Gastroesophageal sphincter (tissue), 4 donors: Measurements from ENCODE around the gene MOB3A. TPM values are rescaled to one million over a fixed set of nuclear protein-coding genes. Genes with fewer than 3 reads are reported as not detected.
A peak's percentile ranks its signal among the peaks of the same experiment; 100 is the strongest.

Experiments used
- ATAC-seq: fragments of 150-250 bp; one replicate; pipeline ENCODE4 v1.9.1; 2016; ENCODE audit warnings: mild to moderate bottlenecking, moderate library complexity
- H3K27ac ChIP-seq, 4 donors: fragments of 200-600 bp; sonication (generic) in 3 of 4; 1 replicate in 3 of 4; 2 replicates in 1 of 4; pipeline ENCODE4 v1.5.1; 2016 to 2019
- H3K27me3 ChIP-seq: fragments of 200-600 bp; sonication (generic); one replicate; pipeline ENCODE4 v1.5.1; 2019
- H3K36me3 ChIP-seq, 2 donors: fragments of 200-600 bp; sonication (generic); one replicate each; pipeline ENCODE4 v1.5.1; 2019; ENCODE audit warnings: control low read depth in 1 of 2
- H3K4me1 ChIP-seq, 3 donors: fragments of 200-600 bp; sonication (generic); 1 replicate in 2 of 3; 2 replicates in 1 of 3; pipeline ENCODE4 v1.5.1; 2016 to 2019; ENCODE audit warnings: control low read depth in 2 of 3
- H3K4me3 ChIP-seq, 2 donors: fragments of 200-600 bp; sonication (generic); one replicate each; pipeline ENCODE4 v1.5.1; 2019; ENCODE audit warnings: mild to moderate bottlenecking in 1 of 2, moderate library complexity in 1 of 2
- H3K9me3 ChIP-seq, 3 donors: fragments of 200-600 bp; sonication (generic); one replicate each; pipeline ENCODE4 v1.5.1; 2017 to 2019; ENCODE audit warnings: control low read depth in 2 of 3
- EP300 ChIP-seq: sonication (generic); formaldehyde crosslinking; IDR thresholded peaks from one replicate; pipeline ENCODE4 v1.6.1; 2017; ENCODE audit warnings: antibody characterized with exemption, mild to moderate bottlenecking
- POLR2A ChIP-seq, 2 donors: fragments of 450-650 bp; IDR thresholded peaks; one replicate each; pipeline ENCODE4 v1.6.1; 2017; ENCODE audit warnings: antibody characterized with exemption in 2 of 2, mild to moderate bottlenecking in 2 of 2, moderate library complexity in 1 of 2
- POLR2AphosphoS5 ChIP-seq: sonication (generic); formaldehyde crosslinking; IDR thresholded peaks from one replicate; pipeline ENCODE4 v1.6.1; 2017; ENCODE audit warnings: antibody characterized with exemption
- WGBS, 2 donors: methylation state at CpG; one replicate each; pipeline ENCODE4 v1.1.5; 2018; ENCODE audit warnings: low coverage in 1 of 2; 5-methylcytosine and 5-hydroxymethylcytosine counted together
- total RNA-seq, 4 donors: library from RNA; depleted of rRNA; stranded (reverse); fragments of >200 nt; gene quantifications; one replicate each; pipeline ENCODE4 v1.1.0, GENCODE V29; 2016
- TF ChIP-seq, protein P1 (sequence below), 4 experiments: fragments of 200-600 bp in 2 of 4; fragments of 450-650 bp in 2 of 4; sonication (generic) in 1 of 4; IDR thresholded peaks; one replicate each; pipeline ENCODE4 v1.5.1; 2017 to 2019; ENCODE audit warnings: antibody characterized with exemption in 4 of 4, mild to moderate bottlenecking in 2 of 4, moderate library complexity in 2 of 4

The MOB3A gene
- total RNA-seq, 4 donors from 2014 or later, result 29.0 to 69.9 (median 38.6) TPM

DNA sequence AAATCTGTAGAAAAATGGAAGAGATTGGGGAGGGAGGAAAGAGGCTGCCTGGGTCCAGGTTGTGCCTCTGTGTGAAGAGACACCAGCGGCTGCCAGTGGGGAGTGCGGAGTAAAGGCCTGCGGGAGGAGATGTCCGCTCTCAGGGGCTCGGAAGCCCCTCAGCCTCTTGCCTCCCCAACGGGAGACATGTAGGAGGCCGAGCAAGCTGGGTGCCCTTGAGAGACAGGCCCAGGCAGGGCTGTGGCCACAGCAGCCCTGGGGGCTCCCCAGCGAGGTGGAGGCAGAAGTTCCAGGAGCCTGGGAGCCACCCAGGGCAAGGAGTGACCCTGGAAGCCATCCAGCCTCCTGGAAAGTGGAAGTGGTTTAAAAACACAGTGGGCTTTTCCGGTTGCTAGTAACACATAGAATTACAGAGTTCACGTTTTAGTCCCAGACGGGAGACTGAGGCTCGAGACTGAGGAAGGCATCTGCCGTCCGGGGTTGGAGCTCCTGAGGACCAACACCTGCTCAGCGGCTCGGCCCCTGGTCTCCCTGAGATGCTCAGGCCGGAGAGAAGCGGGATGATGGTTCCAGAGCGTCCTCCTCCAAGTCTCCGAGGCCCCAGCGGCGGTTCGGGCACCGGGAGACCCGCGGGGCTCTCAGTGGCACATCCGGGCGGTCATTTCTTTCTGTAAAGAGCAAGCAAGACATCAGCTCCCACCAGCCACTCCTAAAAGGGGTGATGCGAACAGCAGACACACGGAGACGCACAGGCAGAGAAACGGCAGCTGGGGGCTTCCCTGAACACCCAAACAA lies 23.2 kb downstream of the MOB3A start:
- TF ChIP-seq, protein P1, sequence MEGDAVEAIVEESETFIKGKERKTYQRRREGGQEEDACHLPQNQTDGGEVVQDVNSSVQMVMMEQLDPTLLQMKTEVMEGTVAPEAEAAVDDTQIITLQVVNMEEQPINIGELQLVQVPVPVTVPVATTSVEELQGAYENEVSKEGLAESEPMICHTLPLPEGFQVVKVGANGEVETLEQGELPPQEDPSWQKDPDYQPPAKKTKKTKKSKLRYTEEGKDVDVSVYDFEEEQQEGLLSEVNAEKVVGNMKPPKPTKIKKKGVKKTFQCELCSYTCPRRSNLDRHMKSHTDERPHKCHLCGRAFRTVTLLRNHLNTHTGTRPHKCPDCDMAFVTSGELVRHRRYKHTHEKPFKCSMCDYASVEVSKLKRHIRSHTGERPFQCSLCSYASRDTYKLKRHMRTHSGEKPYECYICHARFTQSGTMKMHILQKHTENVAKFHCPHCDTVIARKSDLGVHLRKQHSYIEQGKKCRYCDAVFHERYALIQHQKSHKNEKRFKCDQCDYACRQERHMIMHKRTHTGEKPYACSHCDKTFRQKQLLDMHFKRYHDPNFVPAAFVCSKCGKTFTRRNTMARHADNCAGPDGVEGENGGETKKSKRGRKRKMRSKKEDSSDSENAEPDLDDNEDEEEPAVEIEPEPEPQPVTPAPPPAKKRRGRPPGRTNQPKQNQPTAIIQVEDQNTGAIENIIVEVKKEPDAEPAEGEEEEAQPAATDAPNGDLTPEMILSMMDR (IDR thresholded peaks at IDR 0.05), result no peak
- TF ChIP-seq EP300 (no peak), POLR2AphosphoS5 (no peak), POLR2A (IDR thresholded peaks at IDR 0.05) (no peak)
- Histone ChIP-seq H3K27ac (peak overlapping the region in 2 of 4 donors; percentile 3 to 43), H3K4me1 (peaks cover 0 to 23% (median 5%) of the 10 kb centered on the region in 3 donors), H3K27me3 (no peaks in the 10 kb centered on the region), H3K9me3 (no peaks in the 10 kb centered on the region), H3K4me3 (no peak overlapping the region), H3K36me3 (peaks cover 0 to 72% of the 10 kb centered on the region in 2 donors)
- 89% methylated on average over 9 of the region's 32 CpGs; no CpG with 5 or more reads in 1 of the 2 donors for WGBS, 2 donors
- ATAC-seq, result no peak

DNA sequence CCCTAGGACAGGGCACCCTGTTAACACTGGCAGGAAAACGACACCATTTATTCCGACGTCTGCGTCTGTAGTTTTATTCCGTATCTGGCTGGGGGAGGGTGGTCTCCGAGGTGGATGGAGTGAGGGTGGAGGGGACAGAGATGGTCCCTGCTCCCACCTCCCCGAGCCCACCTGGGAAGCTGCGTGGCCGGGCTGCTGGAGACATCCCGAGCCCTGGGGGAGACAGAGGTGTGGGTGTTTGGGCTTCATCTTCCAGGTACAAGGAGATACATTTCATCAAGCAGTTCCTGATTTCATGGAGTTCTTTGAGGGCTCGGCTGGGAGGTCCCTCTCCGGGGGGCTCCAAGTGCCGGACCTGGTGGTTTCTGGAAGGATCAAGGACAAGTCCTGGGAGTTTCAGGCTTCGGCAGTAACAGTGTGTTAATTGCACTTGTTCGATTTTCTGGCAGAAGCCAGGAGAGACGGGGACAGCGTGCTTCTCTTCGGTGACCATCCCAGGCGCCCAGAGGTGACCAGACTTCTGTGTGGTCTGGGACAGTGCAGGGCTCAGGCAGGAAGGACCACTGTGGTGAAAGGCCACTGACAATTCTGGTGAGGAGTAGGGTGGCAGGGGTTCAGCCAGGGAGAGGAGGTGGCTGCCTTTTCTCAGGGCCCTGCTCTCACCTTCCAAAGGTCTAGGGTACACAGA lies 25.0 kb downstream of the MOB3A start:
- no peak for TF ChIP-seq EP300
- TF ChIP-seq, protein P1 (IDR thresholded peaks at IDR 0.05), result no peak
- TF ChIP-seq POLR2AphosphoS5, result no peak
- no peak for TF ChIP-seq POLR2A (IDR thresholded peaks at IDR 0.05)
- no peak for ATAC-seq
- 69% methylated on average over 5 of the region's 19 CpGs; no CpG with 5 or more reads in 1 of the 2 donors for WGBS, 2 donors

DNA sequence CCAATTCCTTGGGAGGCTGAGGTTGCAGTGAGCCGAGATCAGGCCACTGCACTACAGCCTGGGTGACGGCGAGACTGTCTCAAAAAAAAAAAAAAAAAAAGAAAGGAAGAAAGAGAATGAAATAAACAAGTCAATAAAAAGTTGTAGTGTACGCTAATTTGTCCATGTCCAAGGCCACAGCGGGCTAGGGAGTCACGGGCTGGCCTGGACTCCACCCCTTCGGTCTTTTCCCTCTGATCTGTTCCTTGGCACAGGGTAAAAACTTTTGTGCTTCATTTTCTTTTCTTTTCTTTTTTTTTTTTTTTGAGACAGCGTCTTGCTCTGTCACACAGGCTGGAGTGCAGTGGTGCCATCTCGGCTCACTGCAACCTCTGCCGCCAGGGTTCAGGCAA lies 25.7 kb downstream of the MOB3A start:
- peak overlapping the region in 2 of 4 donors; percentile 59 to 61 for H3K27ac ChIP-seq
- H3K36me3 ChIP-seq, result peaks cover 0 to 47% of the 10 kb centered on the region in 2 donors
- TF ChIP-seq POLR2AphosphoS5, result no peak
- no peak for TF ChIP-seq EP300
- TF ChIP-seq POLR2A (IDR thresholded peaks at IDR 0.05), result no peak
- TF ChIP-seq, protein P1 (IDR thresholded peaks at IDR 0.05), result no peak
- no peaks in the 10 kb centered on the region for H3K27me3 ChIP-seq
- WGBS, 2 donors, result 77 to 88% methylated on average over 7 to 8 of the region's 10 CpGs
- no peak for ATAC-seq
- no peak overlapping the region for H3K4me3 ChIP-seq
- H3K4me1 ChIP-seq, result peaks cover 0 to 24% (median 5%) of the 10 kb centered on the region in 3 donors
- no peaks in the 10 kb centered on the region for H3K9me3 ChIP-seq

More for the DNA sequence above, 25.0 kb downstream of the MOB3A start:
- Histone ChIP-seq H3K36me3 (peaks cover 0 to 54% of the 10 kb centered on the region in 2 donors), H3K9me3 (no peaks in the 10 kb centered on the region), H3K4me1 (peaks cover 0 to 23% (median 5%) of the 10 kb centered on the region in 3 donors), H3K27ac (peak overlapping the region in 1 of 4 donors; percentile 27), H3K4me3 (no peak overlapping the region), H3K27me3 (no peaks in the 10 kb centered on the region)

DNA sequence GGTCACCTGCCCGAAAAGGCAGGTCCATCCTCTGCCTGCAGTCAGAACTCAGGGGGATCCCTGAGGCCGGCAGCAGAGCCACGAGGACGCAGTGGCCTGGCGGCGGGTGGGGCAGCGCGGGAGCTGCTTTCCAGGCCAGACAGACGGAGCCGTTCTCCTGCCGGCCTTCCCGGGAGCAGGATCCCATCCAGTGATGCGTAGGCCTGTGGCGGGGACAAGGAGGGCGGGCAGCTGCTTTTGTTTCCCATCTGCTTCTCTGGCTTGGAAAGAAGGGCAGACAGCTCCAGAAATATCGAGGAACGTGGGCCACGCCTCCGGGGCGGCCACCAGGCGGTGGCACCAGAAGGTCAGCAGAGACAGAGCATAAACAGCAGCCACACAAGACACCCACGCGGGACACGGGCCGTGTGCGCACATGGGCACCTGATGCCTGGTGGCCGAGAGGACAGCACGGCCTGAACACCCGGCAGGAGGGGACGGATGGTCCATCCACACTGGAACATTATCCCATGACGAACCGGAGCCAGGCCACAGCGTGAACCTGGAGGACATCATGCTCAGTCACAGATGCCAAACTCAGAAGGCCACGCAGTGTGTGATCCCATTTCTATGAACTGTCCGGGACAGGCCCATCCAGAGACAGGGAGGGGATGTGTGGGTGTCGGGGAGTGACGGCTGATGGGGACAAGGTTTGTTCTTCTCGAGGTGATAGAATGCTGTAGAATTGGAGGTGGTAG lies 31.2 kb downstream of the MOB3A start:
- no peak for TF ChIP-seq POLR2A (IDR thresholded peaks at IDR 0.05)
- TF ChIP-seq, protein P1 (IDR thresholded peaks at IDR 0.05), result peak in 1 of 4 experiments; percentile 2
- peak; percentile 20 for TF ChIP-seq EP300
- no peak for TF ChIP-seq POLR2AphosphoS5
- H3K4me1 ChIP-seq, result peaks cover 0 to 60% (median 27%) of the 10 kb centered on the region in 3 donors
- H3K27ac ChIP-seq, result peak overlapping the region in 3 of 4 donors; percentile 71 to 77 (median 71)
- peak overlapping the region in 1 of 2 donors; percentile 1 for H3K4me3 ChIP-seq
- no peaks in the 10 kb centered on the region for H3K27me3 ChIP-seq
- no peak for ATAC-seq
- H3K36me3 ChIP-seq, result no peaks in the 10 kb centered on the region
- 63 to 88% methylated on average over 3 to 7 of the region's 38 CpGs for WGBS, 2 donors
- no peaks in the 10 kb centered on the region for H3K9me3 ChIP-seq
